ENCODE data around the gene MYO16. TPM values are rescaled to one million over a fixed set of nuclear protein-coding genes. Genes with fewer than 3 reads are reported as not detected.

MYO16 gene
- total RNA-seq, 1 experiment from 2014 or later, result not detected

DNA sequence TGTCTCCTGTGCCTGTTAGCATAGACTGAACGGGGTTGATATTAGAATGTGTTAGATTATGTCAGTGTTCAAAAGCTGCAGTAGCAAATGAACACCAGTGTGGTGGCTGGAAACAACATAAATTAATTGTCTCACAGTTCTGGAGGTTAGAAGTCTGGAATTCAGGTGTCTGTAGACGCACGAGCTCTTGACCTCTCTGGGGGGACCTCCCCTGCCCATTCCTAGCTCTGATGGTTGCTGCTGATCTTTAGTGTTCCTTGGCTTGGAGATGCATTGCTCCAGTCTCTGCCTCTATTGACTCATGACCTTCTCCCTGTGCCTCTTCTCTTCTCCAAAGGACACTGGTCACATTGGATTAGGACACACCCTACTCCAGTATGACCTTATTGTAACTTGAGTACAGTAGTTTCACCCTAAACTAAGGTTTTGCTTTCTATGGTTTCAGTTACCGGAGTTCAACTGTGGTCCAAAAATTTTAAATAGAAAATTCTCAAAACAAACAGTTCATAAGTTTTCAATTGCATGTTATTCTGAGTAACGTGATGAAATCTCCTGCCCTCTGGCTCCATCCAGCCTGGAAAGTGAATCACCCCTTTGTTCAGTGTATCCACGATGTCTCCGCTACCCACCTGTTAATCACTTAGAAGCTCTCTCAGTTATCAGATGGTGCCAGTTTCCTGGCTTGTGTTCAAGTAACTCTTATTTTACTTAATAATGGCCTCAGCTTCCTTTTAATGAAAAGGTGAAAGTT, 273.2 kb downstream of the MYO16 start:
- Histone ChIP-seq H3K56ac (ENCODE audit: insufficient read length, low read depth, low read length) (no peak overlapping the region), H4K91ac (ENCODE audit: insufficient read length, low read depth, low read length) (no peak overlapping the region), H3T11ph (ENCODE audit: low read length) (no peak overlapping the region), H2BK5ac (ENCODE audit: insufficient read length, low read length) (no peak overlapping the region), H2BK12ac (ENCODE audit: insufficient read length, low read depth, low read length) (no peak overlapping the region), H3K4ac (ENCODE audit: low read depth, low read length) (no peak overlapping the region), H2BK120ac (ENCODE audit: low read depth, low read length, poor library complexity, severe bottlenecking) (no peak overlapping the region), H4K5ac (ENCODE audit: insufficient read length, low read depth, low read length) (no peak overlapping the region), H2AFZ (ENCODE audit: low read length) (no peak overlapping the region), H3K27ac (ENCODE audit: insufficient read length, low read depth, low read length) (no peak overlapping the region), H3K27me3 (ENCODE audit: insufficient read depth, low read length) (no peaks in the 10 kb centered on the region), H4K8ac (replicated peaks; ENCODE audit: insufficient read length, low read depth, low read length) (no peak overlapping the region), H3K18ac (ENCODE audit: insufficient read length, low read depth, low read length) (no peak overlapping the region), H3K14ac (ENCODE audit: insufficient read depth, low read length) (no peak overlapping the region), H3K4me1 (ENCODE audit: insufficient read depth, low read length) (no peaks in the 10 kb centered on the region), H3K23me2 (ENCODE audit: insufficient read length, low read depth, low read length, poor library complexity, severe bottlenecking) (no peaks in the 10 kb centered on the region), H3K4me2 (ENCODE audit: insufficient read depth, insufficient read length, low read length) (no peak overlapping the region), H3K9ac (ENCODE audit: extremely low read depth, insufficient read length, low read length) (no peak overlapping the region), H3K23ac (ENCODE audit: insufficient read length, low read depth, low read length) (no peak overlapping the region), H2BK20ac (ENCODE audit: low read depth, low read length, poor library complexity, severe bottlenecking) (no peak overlapping the region), H3K79me1 (ENCODE audit: insufficient read depth, low read depth, low read length, poor library complexity, severe bottlenecking) (no peaks in the 10 kb centered on the region), H2BK15ac (ENCODE audit: low read depth, low read length) (no peak overlapping the region), H3K9me3 (ENCODE audit: control insufficient read depth, low read depth, low read length) (peaks cover 9% of the 10 kb centered on the region), H2AK5ac (ENCODE audit: insufficient read length, low read length) (no peak overlapping the region), H4K20me1 (ENCODE audit: control insufficient read depth, insufficient read depth, insufficient read length) (no peaks in the 10 kb centered on the region), H3K79me2 (ENCODE audit: insufficient read depth, low read length) (no peaks in the 10 kb centered on the region)
- peaks cover 22 to 29% of the 10 kb centered on the region in 2 experiments for H3K9me3 Mint-ChIP-seq
- H3K27me3 Mint-ChIP-seq (ENCODE audit: low read depth), result no peaks in the 10 kb centered on the region
- no peak for DNase-seq
- H3K27ac Mint-ChIP-seq, result no peak overlapping the region
- H3K36me3 Mint-ChIP-seq (ENCODE audit: insufficient read depth in 1 of 3, low read depth in 3 of 3), result peaks cover 15 to 26% (median 24%) of the 10 kb centered on the region in 3 experiments
- no peaks in the 10 kb centered on the region for H3K4me1 Mint-ChIP-seq
- no peak overlapping the region for H3K4me3 Mint-ChIP-seq
- no peak for TF ChIP-seq CTCF (conservative IDR thresholded peaks at IDR 0.05)
- no CpG with 5 or more reads among the region's 7 CpGs for WGBS (ENCODE audit: extremely low coverage, insufficient read length, low lambda C conversion rate)
